HuH-7 (cell line): ENCODE data around the gene CAMK1D.

Experiments
- DNase-seq: peaks from one replicate; pipeline ENCODE4 v3.0.0; 2011; ENCODE audit warnings: low spot score

The CAMK1D gene

GRCh38 chr10:12499076-12499986 lies 150.0 kb downstream of the CAMK1D start:
- DNase-seq = no peak

GRCh38 chr10:12500381-12501303 lies 151.3 kb downstream of the CAMK1D start:
- DNase-seq = no peak

GRCh38 chr10:12501324-12501723 lies 152.0 kb downstream of the CAMK1D start:
- DNase-seq = peak; percentile 28

GRCh38 chr10:12501841-12502525 lies 152.6 kb downstream of the CAMK1D start:
- peak; percentile 26 for DNase-seq

- DNase-seq = no peak
These were observed 153.4 kb downstream of the CAMK1D start for GRCh38 chr10:12502526-12503274.

- no peak for DNase-seq
These were observed 154.0 kb downstream of the CAMK1D start for GRCh38 chr10:12503311-12503710.

- no peak for DNase-seq
These were observed 154.8 kb downstream of the CAMK1D start for GRCh38 chr10:12504176-12504575.

- no peak for DNase-seq
These were observed 155.3 kb downstream of the CAMK1D start for GRCh38 chr10:12504628-12505027.

- no peak for DNase-seq
These were observed 156.3 kb downstream of the CAMK1D start for GRCh38 chr10:12505683-12506082.

- DNase-seq = no peak
These were observed 158.0 kb downstream of the CAMK1D start for GRCh38 chr10:12507165-12507850.

- DNase-seq = no peak
These were observed 158.8 kb downstream of the CAMK1D start for GRCh38 chr10:12508165-12508564.

- DNase-seq = no peak
These were observed 159.9 kb downstream of the CAMK1D start for GRCh38 chr10:12509016-12509793.

- no peak for DNase-seq
These were observed 160.4 kb downstream of the CAMK1D start for GRCh38 chr10:12509794-12510100.

GRCh38 chr10:12510501-12510941 lies 161.2 kb downstream of the CAMK1D start:
- DNase-seq = no peak

GRCh38 chr10:12510984-12511383 lies 161.6 kb downstream of the CAMK1D start:
- DNase-seq = no peak

- DNase-seq = no peak
These were observed 162.3 kb downstream of the CAMK1D start for GRCh38 chr10:12511651-12512050.

GRCh38 chr10:12512332-12513002 lies 163.1 kb downstream of the CAMK1D start:
- DNase-seq = no peak

- DNase-seq = no peak
These were observed 163.6 kb downstream of the CAMK1D start for GRCh38 chr10:12513003-12513365.

GRCh38 chr10:12513775-12514673 lies 164.7 kb downstream of the CAMK1D start:
- DNase-seq = no peak
